ENCODE data around the gene CRIP2.

- TF ChIP-seq SUZ12 (IDR thresholded peaks at IDR 0.05; ENCODE audit: extremely low read depth, insufficient read depth, insufficient read length) (no peak), YY1 (IDR thresholded peaks at IDR 0.05; ENCODE audit: insufficient read depth, insufficient read length) (no peak)
Measured at GRCh38 chr14:105467249-105467941, 7.2 kb upstream of the CRIP2 start.

All from NT2/D1 (cell line).